Posterior vena cava (tissue), 2 donors: Measurements from ENCODE around the gene GLT8D2. TPM values are rescaled to one million over a fixed set of nuclear protein-coding genes. Genes with fewer than 3 reads are reported as not detected.

Source experiments
- DNase-seq: peaks from one replicate; pipeline ENCODE4 v3.0.0-alpha.2; 2020; ENCODE audit warnings: low spot score
- intact Hi-C, 2 donors: fragments of 100-400 bp; cut with DNase I; formaldehyde crosslinking; loops; one replicate each; pipeline versions ENCODE4 v1.14.1 to v1.14.2; 2022 to 2023
- long read RNA-seq, 2 donors: library from polyadenylated mRNA; unstranded; transcript quantifications; one replicate each; pipeline ENCODE4 v2.0.0, GENCODE V29; 2020 to 2021
- total RNA-seq, 2 donors: library from RNA; stranded (reverse); fragmentation: NEBNext Ultra II Directional; extraction: Animal tissue kit (Norgen Biotek cat#: 25700); gene quantifications; one replicate each; pipeline ENCODE4 v1.2.1, GENCODE V29; 2021
- donor health status: DM: yes; HTN: yes; CAD: no.
- donor health status: DM: yes; HTN: yes; CAD: no.

Gene GLT8D2, protein sequence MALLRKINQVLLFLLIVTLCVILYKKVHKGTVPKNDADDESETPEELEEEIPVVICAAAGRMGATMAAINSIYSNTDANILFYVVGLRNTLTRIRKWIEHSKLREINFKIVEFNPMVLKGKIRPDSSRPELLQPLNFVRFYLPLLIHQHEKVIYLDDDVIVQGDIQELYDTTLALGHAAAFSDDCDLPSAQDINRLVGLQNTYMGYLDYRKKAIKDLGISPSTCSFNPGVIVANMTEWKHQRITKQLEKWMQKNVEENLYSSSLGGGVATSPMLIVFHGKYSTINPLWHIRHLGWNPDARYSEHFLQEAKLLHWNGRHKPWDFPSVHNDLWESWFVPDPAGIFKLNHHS
- 10 to 100 TPM; 12.4 to 34.1 TPM for total RNA-seq
- long read RNA-seq, donor 1, transcript GLT8D2-201 (11 exons, 1,880 nt) = major isoform, 5 of 11 reads
- long read RNA-seq, donor 1, partial matches to known transcripts = 5 of 11 reads
- long read RNA-seq, donor 1, other reads (novel, unspliced or antisense) = 1 of 11 reads
- long read RNA-seq, donor 2, transcript GLT8D2-201 (11 exons, 1,880 nt) = major isoform, 20 of 33 reads
- long read RNA-seq, donor 2, partial matches to known transcripts = 7 of 33 reads
- long read RNA-seq, donor 2, other reads (novel, unspliced or antisense) = 4 of 33 reads

DNA sequence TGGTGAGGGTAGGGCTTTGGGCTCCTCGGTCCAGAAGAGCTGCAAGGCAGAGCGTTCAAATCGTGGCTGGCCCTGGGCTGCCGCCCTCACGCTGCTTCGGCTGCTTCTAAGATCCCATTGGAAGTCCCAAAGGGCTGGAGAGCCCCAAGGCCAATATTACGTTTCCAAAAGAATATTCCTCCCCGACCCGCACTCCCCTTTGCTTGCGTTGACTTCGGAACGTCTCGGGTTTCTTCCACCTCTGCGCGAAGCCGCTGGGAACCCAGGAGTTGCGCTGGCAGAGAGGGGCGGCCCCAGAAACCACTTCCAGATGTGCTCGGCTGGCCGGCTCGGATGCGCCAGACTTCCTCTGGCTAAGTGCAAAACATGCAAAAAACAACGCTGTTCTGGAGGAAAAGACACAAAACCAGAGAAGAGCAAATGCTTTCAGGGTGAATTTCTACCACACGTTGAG lies at the start of gene GLT8D2:
TSS of gene GLT8D2 (minus strand) at position 285 of the 454 bp plus-strand sequence. CDS start 30,539 bp downstream, outside the sequence.
- intact Hi-C loops = no loop called here
- peak; percentile 90 for DNase-seq

GRCh38 chr12:104097954-104098353 lies 48.0 kb upstream of the GLT8D2 start:
- no peak for DNase-seq
- intact Hi-C loops = no loop called here

GRCh38 chr12:104095289-104095688 lies 45.3 kb upstream of the GLT8D2 start:
- intact Hi-C loops = no loop called here
- DNase-seq = no peak

- intact Hi-C loops = no loop called here
- no peak for DNase-seq
Measured at GRCh38 chr12:104094284-104094683, 44.3 kb upstream of the GLT8D2 start.

DNA sequence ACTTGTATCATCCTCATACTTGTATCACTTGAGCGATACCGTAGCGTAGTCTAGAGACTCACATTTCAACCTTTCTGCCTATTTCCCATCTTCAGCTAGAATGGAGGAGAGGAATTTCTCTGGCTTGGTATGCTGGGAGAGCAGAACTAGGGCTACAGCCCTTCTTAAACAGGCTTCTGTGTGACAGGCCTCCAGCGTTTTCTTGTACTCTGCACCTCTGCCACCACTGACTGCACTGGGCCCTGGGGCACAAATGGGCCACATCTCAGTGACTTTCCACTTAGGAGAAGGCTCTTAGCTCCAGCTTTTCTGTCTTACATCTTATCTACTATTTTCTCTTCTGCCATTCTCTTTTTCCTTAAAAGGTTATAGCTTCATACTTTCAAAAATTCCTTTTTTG lies 41.1 kb upstream of the GLT8D2 start:
- DNase-seq = no peak
- intact Hi-C loops = no loop called here

GRCh38 chr12:104090685-104091084 lies 40.7 kb upstream of the GLT8D2 start:
- no peak for DNase-seq
- intact Hi-C loops = no loop called here

DNA sequence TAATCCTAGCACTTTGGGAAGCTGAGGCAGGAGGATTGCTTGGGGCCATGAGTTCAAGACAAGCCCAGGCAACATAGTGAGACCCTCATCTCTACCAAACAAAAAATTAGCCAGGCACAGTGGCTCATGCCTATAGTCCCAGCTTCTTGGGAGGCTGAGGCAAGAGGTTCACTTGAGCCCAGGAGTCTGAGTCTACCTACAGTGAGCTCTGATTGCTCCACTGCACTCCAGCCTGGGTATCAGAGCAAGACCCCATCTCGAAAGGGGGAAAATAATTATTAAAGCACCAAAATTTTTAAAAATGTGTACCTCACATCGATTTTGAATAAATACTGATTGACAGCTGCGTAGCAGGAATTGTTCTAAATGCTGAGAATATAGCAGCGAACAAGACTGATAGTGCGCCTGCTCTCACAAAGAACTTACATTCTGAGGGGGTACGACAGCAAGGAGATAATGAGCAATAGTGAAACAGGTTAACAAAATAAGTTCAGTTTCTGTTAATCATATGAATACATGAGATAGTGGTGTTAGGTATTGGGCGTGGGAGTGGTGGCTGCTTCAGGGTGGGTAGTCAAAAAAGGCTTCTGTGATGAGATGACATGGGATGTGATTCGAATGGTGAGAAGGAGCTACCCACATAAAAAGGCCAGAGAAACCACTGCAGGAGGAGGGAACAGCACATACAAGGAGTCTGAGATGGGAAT lies 33.9 kb upstream of the GLT8D2 start:
- intact Hi-C loops = no loop called here
- DNase-seq = no peak

DNA sequence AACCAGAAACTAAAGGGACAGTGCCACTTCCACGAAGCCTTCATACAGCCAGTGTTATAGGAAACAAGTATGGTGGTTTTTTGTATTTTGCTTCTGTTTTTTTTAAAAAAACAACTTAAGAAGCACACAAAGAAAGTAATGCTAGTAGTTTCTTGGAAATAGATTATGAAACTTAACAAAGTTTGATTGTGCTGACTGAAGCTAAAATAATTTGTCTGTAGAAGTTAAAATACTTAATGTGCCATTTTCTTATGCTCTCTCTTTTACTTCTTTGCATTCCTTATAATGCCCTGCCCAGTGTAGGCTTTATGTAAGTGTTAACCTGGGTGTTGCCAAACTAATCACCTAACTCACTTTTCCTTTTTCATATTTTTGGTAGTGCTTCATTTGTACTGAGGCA lies 30.8 kb upstream of the GLT8D2 start:
- no peak for DNase-seq
- intact Hi-C loops = no loop called here

DNA sequence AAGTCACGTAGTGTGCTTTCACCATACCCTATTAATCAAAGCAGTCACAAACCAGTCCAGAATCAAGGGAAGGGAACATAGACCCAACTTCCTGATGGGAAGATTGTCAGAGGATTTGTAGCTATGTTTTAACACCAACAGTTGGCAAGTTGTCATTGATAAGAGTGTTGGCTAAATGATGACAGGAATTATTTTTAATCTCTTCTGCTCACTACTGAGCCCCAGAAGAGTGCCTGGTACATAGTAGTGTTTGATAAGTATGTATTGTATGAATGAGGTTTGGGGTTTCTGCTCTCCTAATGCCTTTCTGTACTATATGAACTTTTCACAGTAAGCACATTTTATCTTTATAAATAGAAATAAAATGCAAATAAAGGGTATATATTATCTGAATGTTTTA lies 29.0 kb upstream of the GLT8D2 start:
- intact Hi-C loops = no loop called here
- no peak for DNase-seq

DNA sequence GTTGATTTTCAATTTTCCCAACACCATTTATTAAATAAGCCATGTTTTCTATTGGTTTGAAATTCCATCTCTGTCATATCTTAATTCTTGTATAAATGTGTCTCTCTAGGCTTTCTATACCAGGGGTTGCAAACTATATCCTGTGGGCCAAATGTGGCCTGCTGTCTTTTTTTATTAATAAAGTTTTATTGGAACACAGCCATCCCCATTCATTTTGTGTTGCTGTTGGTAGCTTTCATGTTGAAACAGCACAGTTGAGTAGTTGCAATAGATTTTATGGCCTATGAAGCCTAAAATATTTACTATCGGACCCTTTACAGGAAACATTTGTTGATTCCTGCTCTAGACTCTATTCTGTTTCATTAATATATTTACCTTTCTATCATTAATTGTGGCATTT lies 23.7 kb upstream of the GLT8D2 start:
- DNase-seq = no peak
- intact Hi-C loops = no loop called here

DNA sequence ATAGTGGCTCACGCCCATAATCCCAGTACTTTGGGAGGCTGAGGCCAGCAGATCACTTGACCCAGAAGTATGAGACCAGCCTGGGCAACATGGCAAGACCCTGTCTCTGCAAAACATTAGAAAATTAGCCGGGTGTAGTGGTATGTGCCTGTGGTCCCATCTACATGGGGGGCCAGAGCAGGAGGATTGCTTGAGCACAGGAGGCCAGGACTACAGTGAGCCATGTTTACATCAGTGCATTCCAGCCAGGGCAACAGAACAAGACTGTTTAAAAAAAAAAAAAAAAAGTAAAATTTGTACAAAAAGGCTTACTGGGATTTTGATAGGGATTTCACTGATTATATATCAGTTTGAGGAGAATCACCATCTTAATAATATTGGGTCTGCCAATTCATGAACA lies 22.1 kb upstream of the GLT8D2 start:
- DNase-seq = no peak
- intact Hi-C loops = no loop called here

DNA sequence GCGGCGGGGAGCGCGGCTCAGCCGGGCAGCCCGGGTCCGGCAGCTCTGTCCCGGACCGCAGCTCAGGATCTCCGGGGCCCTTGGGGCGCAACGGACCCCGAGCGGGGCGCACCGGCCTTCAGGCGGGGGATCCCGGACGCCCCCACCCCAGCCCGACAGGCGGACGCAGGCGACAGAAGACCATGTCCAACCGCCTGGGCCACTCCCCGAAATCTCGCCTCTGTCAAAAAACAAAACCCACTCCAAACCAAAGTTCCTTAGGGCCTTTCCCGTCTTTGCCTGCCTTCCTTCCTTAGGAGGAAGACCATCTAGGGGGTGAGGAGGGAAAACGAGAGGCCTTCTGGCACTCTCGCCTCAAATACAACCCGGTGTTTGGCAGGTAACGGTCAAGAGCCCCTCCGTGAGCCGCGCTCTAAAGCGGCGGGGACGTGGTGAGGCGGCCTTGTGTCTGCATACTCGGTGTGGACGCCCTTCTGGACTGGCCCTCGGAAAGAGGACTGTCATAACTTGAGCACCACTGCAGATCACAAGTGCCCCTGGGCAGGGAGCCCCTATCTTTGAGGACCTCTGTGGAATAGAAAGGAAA lies 14.9 kb upstream of the GLT8D2 start:
- intact Hi-C loops = loop anchor here in 1 of 2 donors (10.0 kb wide), 1 partner anchor 100 kb away; the partner anchor contains the start of gene TDG
- DNase-seq = no peak

GRCh38 chr12:104064031-104064841 lies 14.2 kb upstream of the GLT8D2 start, which contains the start of gene HCFC2:
Gene HCFC2, plus strand, starts transcription at chr12:104064531. Its CDS starts 30 bp downstream, at chr12:104064561.
- peak; percentile 97 for DNase-seq
- intact Hi-C loops = loop anchor here in 1 of 2 donors (10.0 kb wide), 1 partner anchor 99 kb away; the partner anchor contains the start of gene TDG

GRCh38 chr12:104063712-104064030 lies 13.7 kb upstream of the GLT8D2 start:
- no peak for DNase-seq
- intact Hi-C loops = loop anchor here in 1 of 2 donors (10.0 kb wide), 1 partner anchor 99 kb away; the partner anchor contains the start of gene TDG

- intact Hi-C loops = loop anchor here in 1 of 2 donors (10.0 kb wide), 1 partner anchor 96 kb away; the partner anchor contains the start of gene TDG
- no peak for DNase-seq
Measured at GRCh38 chr12:104060791-104061190, 10.8 kb upstream of the GLT8D2 start.

DNA sequence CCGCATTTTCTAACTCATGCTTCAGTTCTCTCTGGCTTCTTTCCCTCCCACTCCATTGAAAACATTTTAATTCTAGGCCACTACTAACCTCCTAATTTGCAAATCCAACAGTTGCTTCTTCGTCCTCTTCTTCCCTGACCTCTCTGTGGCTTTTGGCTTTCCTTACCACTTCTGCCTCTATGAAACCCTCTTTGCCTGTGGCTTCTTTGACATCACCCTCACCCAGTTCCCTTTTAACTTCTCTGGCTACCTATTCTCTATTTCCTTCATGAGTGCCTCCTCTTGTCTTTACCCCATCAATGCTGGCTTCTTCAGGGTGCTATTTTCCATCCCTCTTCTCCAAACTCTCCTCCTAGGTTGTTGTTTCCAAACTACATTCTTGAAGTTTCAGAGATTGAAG lies 10.0 kb upstream of the GLT8D2 start:
- DNase-seq = no peak
- intact Hi-C loops = loop anchor here in 1 of 2 donors (10.0 kb wide), 1 partner anchor 95 kb away; the partner anchor contains the start of gene TDG

GRCh38 chr12:104058802-104059201 lies 8.8 kb upstream of the GLT8D2 start:
- intact Hi-C loops = no loop called here
- no peak for DNase-seq

DNA sequence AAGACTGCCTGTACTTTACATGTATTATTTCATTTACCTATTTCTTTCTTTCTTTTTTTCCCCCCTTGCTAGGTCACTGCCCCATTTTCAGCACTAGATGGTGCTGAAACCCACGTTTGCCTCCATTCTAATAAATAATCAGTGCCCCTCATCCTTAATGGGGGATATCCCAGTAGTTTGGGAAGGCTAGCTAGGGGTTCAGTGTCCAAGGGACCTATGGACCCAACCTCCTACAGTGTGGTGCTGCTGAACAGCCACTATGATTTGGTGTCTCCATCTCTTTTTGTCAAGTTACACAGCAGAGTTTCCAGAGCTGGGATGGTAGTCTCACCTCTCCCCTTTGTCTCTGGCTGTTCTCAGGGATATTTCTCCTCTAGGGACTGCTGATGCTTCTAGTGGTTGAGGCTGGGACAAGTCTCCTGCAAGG lies 7.8 kb upstream of the GLT8D2 start:
- intact Hi-C loops = no loop called here
- no peak for DNase-seq
